Skeletal muscle cell (primary cell): ENCODE measurements around the gene DIP2C.
A peak's percentile ranks its signal among the peaks of the same experiment; 100 is the strongest.
"Not testable (repeated sequence)": the region's sequence is repeated elsewhere in the genome, so short reads cannot be mapped to it uniquely, and the experiment has no call there.

Experiments
- DNase-seq: peaks from one replicate; pipeline ENCODE4 v3.0.0-alpha.2; 2010; ENCODE audit warnings: low read depth
- H3K4me3 ChIP-seq: 2 replicates; pipeline ENCODE4 v1.5.1; 2011; ENCODE audit warnings: low read depth, mild to moderate bottlenecking, control low read depth, low read length, moderate library complexity

The DIP2C gene

DNA sequence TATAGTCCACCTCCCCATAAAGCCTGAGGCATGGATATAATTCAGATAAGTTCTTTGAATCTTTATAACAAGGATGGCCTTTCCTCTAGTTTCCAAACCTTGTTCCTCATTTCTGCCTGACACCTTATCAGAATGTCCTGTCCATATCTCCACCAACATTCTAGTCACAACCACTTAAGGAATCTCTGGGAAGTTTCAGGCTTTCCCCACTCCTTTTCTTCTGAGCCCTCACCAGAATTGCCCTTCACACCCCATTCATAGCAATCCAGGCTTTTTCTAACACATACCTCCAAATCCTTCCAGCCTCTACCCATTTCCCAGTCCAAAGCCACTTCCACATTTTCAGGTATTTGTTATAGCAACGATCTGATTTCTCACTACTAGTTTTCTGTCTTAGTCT lies 18.0 kb upstream of the DIP2C start:
- DNase-seq, result no peak
- H3K4me3 ChIP-seq, result no peak overlapping the region

DNA sequence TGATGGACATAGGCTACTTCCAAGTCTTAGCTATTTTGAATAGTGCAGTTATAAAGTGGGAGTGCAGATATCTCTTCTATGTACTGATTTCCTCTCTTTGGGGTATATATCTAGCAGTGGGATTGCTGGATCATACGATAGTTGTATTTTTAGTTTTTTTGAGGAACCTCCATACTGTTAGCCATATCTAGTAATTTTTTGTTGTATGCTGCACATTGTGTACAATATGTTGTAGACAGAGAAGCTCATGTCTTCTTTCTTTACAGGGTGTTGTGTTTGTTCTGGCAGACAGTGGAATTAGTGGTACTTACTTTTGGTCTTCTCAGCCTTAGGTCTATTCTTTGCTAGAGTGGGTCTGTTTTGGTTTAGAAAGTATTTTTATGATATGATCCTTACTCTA lies 13.7 kb upstream of the DIP2C start:
- no peak overlapping the region for H3K4me3 ChIP-seq
- no peak for DNase-seq

DNA sequence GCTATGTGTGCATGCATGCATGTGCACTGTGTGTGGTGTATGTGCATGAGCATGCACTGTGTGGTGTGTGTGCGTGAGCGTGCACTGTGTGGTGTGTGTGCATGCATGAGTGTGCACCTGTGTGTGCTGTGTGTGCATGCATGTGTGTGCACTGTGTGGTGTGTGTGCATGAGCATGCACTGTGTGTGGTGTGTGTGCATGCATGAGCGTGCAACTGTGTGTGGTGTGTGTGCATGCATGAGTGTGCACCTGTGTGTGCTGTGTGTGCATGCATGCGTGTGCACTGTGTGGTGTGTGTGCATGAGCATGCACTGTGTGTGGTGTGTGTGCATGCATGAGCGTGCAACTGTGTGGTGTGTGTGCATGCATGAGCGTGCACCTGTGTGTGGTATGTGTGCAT lies 10.7 kb upstream of the DIP2C start:
- H3K4me3 ChIP-seq, DNase-seq: not testable (repeated sequence)

DNA sequence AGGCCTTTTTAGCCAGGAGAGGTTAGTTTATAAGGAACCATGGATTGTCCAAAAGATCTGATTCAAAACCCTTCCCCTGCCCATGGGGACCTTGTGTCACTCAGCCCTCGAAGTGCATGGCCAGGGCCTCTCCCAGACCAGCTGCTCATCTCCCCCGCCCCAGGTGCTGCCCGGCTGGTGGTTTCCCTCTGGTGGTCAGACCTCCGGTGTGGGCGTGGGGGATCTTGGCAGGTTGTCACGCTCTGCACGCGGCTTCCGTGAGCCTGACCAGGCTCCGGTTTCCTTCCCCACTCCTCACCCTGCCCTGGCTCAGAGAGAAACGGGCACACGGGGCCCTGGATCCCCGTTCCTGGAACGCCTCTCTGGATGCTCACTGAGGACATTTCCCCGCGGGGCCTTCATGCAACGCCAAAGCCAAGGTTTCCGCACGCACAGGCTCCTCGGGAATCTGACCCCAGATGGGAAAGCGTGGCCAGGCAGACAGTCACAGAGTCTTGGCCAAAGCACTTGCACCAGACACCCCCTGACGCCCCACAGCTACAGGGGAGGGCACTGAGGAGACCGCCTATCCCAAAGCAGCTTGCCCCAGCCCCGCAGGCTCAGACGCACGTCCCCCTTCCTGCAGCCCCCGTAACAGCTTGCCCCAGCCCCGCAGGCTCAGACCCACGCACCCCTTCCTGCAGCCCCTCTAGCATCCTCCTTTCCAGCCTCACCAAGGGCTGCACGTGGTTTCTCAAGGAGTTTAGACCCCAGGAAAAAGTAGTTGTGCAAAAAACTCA lies 7.8 kb upstream of the DIP2C start:
- H3K4me3 ChIP-seq, result no peak overlapping the region
- no peak for DNase-seq

DNA sequence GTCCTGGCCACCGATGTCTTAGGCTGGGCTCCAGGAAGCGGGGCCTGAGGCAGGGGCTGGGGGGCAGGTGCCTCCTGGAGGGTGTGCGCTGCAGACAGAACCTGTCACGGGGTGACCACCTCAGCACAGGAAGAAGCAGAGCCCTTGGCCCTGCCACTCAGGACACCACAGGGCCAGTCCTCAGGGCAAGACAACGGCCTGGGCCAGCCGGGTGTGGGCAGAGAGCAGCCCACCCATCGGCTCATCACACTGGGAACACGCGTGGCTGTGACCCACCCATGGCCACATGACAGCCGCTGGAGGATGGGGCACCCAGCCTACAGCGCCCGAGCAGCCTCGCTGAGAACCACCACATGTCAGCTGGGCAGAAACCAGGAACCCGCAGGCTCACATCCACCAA lies 5.9 kb upstream of the DIP2C start:
- no peak overlapping the region for H3K4me3 ChIP-seq
- no peak for DNase-seq

DNA sequence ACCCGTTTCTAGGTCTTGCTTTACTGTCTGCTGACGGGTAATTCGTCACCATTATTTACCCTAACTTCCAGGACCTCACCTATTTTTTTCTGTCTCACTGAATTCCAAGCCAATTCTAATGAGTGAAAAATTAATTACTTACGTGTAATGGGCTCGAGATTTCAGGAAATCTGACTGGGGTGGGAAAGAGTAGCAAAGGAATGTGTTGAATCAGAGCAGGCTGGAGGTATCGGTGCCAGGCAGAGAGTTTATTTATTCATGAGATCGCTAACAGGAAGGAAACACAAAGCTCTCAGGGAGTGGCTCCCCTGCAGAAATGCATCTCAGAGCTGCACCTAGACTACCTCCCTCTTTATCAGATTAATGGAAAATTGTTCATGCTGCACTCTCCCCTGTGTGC lies 4.0 kb upstream of the DIP2C start:
- H3K4me3 ChIP-seq, result no peak overlapping the region

DNA sequence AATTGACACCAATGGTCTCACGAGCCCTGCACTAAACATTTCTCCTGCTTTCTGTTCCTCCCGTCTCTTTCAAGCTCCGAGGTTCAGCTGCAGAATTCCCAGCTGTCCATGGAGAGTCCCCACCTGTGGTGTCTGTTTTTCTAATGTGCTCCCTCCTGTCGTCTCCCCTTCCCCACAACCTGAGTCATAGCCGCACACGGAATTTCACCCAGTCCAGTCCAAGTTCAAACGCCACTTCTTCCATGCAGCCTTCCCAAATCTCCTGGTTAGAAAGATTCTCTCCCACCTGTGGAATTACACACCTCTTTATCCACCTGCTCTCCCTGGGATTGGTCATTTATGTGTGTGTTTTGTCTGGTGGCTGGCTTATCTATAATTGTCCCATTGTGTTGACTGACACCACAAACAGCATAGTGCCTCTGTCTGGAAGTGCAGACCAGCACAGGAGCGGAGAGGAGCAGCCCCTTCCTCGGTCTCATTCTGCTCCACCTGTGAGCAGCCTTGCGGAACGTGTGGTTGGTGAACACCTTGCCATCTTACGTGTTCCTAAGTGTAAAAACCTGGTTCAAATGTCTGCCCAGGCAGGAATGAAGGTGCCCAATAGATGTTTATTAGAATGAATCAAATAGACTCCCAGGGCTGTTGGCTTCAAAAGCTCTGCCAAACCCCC lies 3.3 kb upstream of the DIP2C start:
- DNase-seq, result no peak
- H3K4me3 ChIP-seq, result no peak overlapping the region

More for the DNA sequence above, 4.0 kb upstream of the DIP2C start:
- DNase-seq, result no peak

DNA sequence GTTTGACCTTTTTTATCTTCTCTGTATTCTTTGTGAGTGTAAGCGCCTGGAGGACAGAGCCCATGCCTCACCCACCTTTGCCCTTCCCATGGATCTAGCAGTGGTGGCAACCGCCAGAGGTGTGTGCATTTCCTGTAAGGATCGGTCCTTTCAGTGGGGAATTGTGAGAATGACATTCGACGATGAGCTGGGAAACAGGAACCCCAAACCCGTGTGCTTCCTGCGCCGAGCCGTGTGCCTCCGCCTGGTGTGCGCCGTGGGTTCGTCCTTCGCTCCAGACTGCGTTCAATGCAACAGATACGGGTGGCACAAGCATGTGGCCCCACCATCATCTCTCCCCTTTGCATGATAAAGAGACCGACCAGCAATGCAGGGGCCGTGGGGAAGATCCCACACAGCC lies 1.7 kb upstream of the DIP2C start:
- H3K4me3 ChIP-seq, result no peak overlapping the region
- no peak for DNase-seq

DNA sequence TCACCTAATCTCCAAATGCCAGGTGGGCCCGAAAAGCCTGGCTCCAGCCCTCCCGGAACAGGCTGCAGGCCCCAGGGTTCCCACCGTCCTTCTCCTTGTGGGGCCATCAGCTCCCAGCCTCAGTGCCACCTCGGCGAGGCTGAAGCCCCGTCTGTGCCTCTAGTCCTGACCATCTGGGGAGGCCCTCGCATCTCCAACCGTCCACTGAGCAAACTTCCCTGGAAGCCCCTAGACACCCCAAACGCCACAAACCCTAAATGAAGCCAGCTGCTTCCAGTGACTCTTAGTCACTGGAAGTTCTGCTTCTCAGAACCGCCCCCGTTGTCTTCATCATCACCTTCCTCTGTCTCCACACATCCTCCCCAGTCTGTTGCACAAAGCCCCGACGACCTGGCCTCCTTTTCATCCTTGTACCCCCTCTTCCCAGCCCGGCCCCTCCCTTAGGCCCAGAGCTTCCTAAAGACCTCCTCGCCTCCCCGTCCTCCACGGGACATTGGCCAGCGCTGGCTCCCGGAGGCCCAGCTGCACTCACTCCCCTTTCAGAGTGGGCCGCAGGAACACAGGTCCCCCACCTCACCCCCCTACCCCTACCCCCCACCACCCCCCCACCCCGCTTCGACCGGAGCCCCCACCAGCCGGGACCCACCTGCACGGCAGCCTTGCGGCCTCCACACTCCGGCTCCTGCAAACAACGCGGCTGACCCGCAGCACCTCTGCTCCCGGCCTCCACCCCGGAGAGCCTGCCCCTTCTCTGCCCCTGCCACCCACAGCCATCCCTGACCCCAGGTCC lies 1.1 kb upstream of the DIP2C start:
- DNase-seq, result no peak
- H3K4me3 ChIP-seq, result peak overlapping the region; percentile 56

DNA sequence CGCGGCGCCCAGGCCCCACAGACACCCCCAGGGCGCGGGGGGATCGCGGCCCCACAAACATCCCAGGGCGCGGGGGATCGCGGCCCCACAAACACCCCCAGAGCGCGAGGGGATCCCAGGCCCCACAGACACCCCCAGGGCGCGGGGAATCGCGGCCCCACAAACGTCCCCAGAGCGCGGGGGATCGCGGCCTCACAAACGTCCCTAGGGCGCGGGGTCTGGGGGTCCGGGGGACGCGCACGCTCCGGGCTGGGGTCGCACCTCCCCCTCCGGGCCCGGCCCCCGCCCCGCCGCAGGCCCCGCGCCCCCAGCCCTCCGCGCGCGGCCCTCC lies 382 bp downstream of the DIP2C start:
- no peak for DNase-seq
- H3K4me3 ChIP-seq, result peak overlapping the region; percentile 76

DNA sequence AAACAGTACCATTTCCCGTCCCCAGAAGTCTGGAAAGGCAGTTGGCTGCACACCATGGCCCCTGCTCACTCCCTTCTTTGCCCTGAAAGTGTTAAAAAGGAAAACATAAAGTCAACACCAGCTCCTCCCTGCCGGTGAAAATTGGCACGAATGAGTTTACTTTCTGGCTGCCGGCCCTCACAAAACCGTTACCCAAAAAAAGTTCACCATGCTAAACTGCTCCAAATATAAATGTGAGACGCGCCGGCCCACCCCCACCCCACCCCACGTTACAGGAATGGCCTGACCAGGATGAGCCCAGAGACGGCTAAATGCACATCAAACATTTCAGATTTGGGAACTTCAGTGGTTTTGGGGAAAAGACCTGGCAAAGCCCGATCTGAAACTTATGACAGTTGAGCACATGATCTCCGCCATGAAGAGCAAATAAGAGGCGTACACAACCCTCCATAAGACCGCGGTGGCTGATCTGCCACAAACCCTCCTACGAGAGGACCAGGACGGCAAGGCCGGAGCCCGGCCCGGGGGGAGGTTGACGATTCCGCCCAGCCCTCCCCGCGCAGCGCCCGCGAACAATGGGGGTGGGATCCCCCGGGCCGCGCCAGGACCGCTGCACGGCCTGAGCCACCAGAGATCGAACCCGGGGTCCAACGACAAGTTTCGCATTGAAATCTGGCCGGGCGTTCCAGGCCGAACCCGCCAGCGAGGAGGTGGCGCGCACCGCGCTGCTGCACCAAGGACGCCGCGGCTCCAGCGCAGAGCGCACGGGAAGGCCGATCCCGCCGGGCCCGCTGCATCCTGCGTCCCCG lies 952 bp downstream of the DIP2C start:
- peak overlapping the region; percentile 76 for H3K4me3 ChIP-seq
- no peak for DNase-seq

DNA sequence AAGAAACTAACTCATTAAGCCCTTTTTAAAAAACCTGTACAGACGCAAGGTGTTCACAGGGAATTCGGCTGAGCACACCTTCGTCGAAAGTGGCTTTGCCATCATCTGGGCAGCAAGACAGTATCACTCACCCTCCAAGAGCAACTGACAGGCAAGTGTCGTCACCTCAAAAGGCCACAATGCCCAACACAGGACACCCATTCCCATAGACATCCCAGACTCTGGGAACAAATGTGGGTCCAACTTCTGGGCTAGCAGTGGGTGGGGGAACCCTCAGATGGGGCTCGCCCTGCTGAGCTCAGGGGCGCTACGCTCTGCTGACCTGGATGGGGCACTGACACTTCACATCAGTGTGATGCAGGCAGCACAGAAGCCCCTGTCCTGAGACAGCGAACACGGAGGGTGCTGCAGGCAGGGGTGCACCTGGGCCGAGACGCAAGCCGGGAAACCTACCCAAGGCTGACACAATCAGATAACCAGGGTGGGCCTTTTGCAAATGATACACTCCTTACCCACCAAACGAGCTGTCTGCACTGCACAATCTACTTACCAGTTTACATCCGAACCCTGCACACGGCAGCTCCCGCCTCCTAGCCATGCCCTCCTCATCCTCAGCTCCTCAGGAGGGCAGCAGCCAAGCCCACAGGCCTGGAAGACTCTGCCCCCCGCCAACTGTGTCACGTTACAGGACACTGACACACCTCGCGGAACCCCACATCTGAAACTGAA lies 1.7 kb downstream of the DIP2C start:
- no peak for DNase-seq

DNA sequence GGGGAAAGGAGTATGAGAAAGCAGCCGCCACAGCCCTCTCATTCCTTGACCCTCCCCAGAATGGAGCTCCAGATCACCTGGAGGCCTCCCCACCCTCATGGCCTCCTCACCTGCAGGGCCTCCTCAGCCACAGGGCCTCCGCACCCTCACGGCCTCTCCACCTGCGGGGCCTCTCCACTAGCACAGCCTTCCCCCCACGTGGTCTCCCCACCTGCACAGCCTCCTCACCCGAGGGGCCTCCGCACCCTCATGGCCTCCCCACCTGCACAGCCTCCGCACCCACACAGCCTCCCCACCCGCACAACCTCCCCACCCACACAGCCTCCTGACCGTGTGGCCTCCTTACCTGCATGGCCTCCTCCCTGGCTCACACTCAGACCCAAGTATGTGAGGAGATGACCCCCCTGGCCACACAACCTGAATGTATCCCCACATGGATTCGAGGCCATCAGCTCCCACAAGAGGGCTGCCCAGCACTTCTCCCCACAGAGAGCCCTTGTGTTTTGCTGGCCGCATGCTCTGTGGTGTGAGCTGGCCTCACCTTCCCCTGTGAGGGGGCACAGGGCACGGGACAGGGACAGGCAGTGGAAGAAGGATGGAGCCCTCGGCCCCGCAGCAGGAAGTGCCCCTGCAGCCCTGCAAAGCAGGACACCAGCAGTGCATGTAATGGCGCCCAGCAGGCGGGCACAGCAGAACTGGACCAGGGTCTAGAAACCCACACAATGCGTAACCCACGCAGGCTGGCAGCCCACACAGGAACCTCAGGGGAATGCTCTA lies 3.1 kb downstream of the DIP2C start:
- DNase-seq, result no peak
- no peak overlapping the region for H3K4me3 ChIP-seq

More for the DNA sequence above, 1.7 kb downstream of the DIP2C start:
- peak overlapping the region; percentile 76 for H3K4me3 ChIP-seq

DNA sequence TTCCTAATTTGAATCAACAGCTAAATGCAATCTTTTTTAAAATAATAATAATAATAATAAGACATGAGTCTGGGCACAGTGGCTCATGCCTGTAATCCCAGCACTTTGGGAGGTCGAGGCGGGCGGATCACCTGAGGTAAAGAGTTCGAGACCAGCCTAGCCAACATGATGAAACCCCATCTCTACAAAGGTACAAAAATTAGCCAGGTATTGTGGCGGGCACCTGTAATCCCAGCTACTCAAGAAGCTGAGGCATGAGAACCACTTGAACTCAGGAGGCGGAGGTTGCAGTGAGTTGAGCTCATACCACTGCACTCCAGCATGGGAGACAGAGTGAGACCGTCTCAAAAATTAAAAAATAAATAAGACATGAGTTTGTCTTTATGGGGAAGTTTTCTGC lies 3.9 kb downstream of the DIP2C start:
- H3K4me3 ChIP-seq, result no peak overlapping the region
- no peak for DNase-seq

DNA sequence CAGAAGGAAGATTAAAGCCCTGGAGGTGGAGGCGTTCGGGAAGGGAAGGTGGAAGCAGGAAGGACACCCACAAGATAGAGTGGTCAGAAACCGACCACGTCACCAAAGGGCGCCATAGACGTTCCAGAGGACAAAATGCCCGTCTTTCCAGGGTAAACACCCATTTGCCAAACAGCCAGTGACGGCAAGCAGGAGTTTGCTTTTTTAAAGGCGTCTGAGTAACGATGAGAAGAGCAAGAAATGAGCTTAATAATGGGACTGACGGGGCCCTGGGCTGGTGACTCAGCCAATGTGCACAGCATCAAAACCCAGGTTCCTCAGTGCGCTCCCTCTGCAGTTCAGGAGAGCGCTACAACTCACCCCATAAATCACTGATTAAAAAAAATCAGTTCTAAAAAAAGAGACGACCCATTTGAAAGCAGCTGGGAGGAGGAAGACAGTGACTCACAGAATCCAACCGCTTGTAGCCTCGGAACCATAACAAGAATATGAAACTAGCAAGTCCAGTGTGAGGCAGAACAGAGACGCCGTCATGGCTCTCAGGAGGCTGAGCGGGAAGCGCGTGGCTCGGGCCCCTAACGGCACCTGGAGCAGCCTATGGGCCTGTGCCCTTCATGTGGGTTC lies 5.9 kb downstream of the DIP2C start:
- peak; percentile 76 for DNase-seq
- H3K4me3 ChIP-seq, result peak overlapping the region; percentile 18

DNA sequence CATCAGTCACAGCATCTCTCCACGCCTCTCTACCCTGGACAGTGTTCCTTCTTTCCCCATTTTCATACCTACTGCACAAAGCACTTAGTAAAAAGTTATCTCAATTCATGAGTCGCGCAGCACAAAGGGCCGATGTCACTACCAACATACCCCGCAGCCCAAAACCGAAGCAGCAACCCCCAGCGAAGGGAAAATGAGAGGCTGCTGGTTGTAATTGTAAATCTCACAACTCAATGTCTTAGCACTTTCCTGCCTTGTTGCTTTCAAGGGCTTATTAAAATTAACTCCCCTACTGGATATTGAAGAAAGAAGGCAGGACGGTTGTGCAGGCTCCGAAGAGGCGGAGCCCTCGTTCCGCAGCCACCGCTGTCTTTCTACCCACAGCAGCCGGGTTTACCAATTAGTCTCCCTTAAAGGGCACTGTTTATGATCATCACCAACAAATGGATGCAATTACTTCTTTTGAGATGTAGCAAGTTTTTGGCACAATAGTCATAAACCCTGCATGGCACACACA lies 6.5 kb downstream of the DIP2C start:
- peak overlapping the region; percentile 18 for H3K4me3 ChIP-seq
- no peak for DNase-seq

DNA sequence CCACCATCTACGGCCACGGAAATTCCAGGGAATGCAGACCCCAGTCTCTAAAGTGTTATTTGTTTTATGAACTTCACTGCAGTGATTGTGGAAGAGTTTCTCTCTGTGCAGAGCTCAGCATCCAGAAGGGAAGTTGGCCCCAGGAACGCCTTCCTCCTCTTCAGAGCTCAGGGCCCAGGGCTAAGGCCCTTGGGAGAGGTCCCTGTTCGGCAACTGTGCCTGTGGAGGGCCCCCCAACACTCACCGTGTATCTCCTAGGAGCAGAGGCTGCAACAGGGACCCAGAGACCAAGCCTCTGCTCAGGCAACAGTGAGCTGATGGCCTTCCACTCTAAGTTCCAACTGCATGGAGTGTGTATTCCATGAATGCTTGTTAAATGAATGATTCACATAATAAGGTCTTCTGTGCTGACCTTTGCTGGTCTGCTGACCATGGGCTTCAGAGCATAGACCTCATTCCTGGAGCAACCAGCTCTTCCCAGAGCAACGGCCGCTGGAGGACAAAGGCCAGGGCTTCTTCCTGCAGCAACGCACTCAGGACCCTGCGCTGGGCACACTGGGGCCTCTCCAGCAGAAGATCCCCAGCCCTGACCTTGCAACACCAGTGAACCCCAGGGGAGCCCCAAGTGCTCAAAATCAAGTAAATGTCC lies 7.7 kb downstream of the DIP2C start:
- no peak overlapping the region for H3K4me3 ChIP-seq
- DNase-seq, result no peak
